ENCODE data around the gene NOM1. TPM values are rescaled to one million over a fixed set of nuclear protein-coding genes. Genes with fewer than 3 reads are reported as not detected.

NOM1 gene
- total and polyA plus RNA-seq, 2 experiments from 2014 or later = 9.0 to 9.7 TPM

- Histone ChIP-seq H3K4me2 (no peak overlapping the region), H4K20me1 (ENCODE audit: insufficient read depth, poor library complexity, severe bottlenecking) (no peaks in the 10 kb centered on the region), H3K79me2 (no peaks in the 10 kb centered on the region), H3K27ac (no peak overlapping the region), H3K9me3 (ENCODE audit: low read depth) (no peaks in the 10 kb centered on the region), H3K27me3 (no peaks in the 10 kb centered on the region), H3K9me2 (replicated peaks; ENCODE audit: insufficient read depth) (no peaks in the 10 kb centered on the region), H3K4me3 (no peak overlapping the region), H2AFZ (no peak overlapping the region), H3K4me1 (ENCODE audit: insufficient read depth) (no peaks in the 10 kb centered on the region), H3K36me3 (replicated peaks; ENCODE audit: insufficient read depth, low read depth) (no peaks in the 10 kb centered on the region)
- DNase-seq (ENCODE audit: low spot score) = no peak
- TF ChIP-seq EZH2 (IDR thresholded peaks at IDR 0.05; ENCODE audit: borderline replicate concordance) = no peak
- WGBS (ENCODE audit: low lambda C conversion rate, missing lambda C conversion rate) = 94% methylated on average over 12 of the region's 12 CpGs
Observed at GRCh38 chr7:156963472-156963871, 14.0 kb downstream of the NOM1 start.

GRCh38 chr7:156964971-156965370 is 15.5 kb downstream of the NOM1 start:
- no peak overlapping the region for H3K27ac ChIP-seq
- no peaks in the 10 kb centered on the region for H4K20me1 ChIP-seq (ENCODE audit: insufficient read depth, poor library complexity, severe bottlenecking)
- H3K4me2 ChIP-seq = no peak overlapping the region
- H2AFZ ChIP-seq = no peak overlapping the region
- no peaks in the 10 kb centered on the region for H3K27me3 ChIP-seq
- no peaks in the 10 kb centered on the region for H3K9me3 ChIP-seq (ENCODE audit: low read depth)
- H3K4me1 ChIP-seq (ENCODE audit: insufficient read depth) = no peaks in the 10 kb centered on the region
- no peaks in the 10 kb centered on the region for H3K79me2 ChIP-seq
- no peak for DNase-seq (ENCODE audit: low spot score)
- 97% methylated on average over 11 of the region's 11 CpGs for WGBS (ENCODE audit: low lambda C conversion rate, missing lambda C conversion rate)
- H3K4me3 ChIP-seq = no peak overlapping the region
- no peaks in the 10 kb centered on the region for H3K36me3 ChIP-seq (replicated peaks; ENCODE audit: insufficient read depth, low read depth)
- TF ChIP-seq EZH2phosphoT487 (IDR thresholded peaks at IDR 0.05; ENCODE audit: low read depth, severe bottlenecking, unreplicated experiment) (no peak), CTCF (IDR thresholded peaks at IDR 0.05; ENCODE audit: poor library complexity) (no peak), EZH2 (IDR thresholded peaks at IDR 0.05; ENCODE audit: borderline replicate concordance) (no peak)
- no peaks in the 10 kb centered on the region for H3K9me2 ChIP-seq (replicated peaks; ENCODE audit: insufficient read depth)

GRCh38 chr7:156966387-156966786 is 16.9 kb downstream of the NOM1 start:
- H3K27me3 ChIP-seq = no peaks in the 10 kb centered on the region
- H3K4me1 ChIP-seq (ENCODE audit: insufficient read depth) = no peaks in the 10 kb centered on the region
- no peaks in the 10 kb centered on the region for H3K36me3 ChIP-seq (replicated peaks; ENCODE audit: insufficient read depth, low read depth)
- no peak overlapping the region for H3K4me3 ChIP-seq
- no peaks in the 10 kb centered on the region for H3K79me2 ChIP-seq
- H4K20me1 ChIP-seq (ENCODE audit: insufficient read depth, poor library complexity, severe bottlenecking) = no peaks in the 10 kb centered on the region
- H3K27ac ChIP-seq = no peak overlapping the region
- TF ChIP-seq EZH2phosphoT487 (IDR thresholded peaks at IDR 0.05; ENCODE audit: low read depth, severe bottlenecking, unreplicated experiment) (no peak), CTCF (IDR thresholded peaks at IDR 0.05; ENCODE audit: poor library complexity) (no peak), EZH2 (IDR thresholded peaks at IDR 0.05; ENCODE audit: borderline replicate concordance) (no peak)
- no peak for DNase-seq (ENCODE audit: low spot score)
- H3K9me2 ChIP-seq (replicated peaks; ENCODE audit: insufficient read depth) = no peaks in the 10 kb centered on the region
- no peak overlapping the region for H3K4me2 ChIP-seq
- H2AFZ ChIP-seq = no peak overlapping the region
- WGBS (ENCODE audit: low lambda C conversion rate, missing lambda C conversion rate) = 96% methylated on average over 8 of the region's 8 CpGs
- no peaks in the 10 kb centered on the region for H3K9me3 ChIP-seq (ENCODE audit: low read depth)

GRCh38 chr7:156968183-156968582 is 18.7 kb downstream of the NOM1 start:
- Histone ChIP-seq H3K27me3 (no peaks in the 10 kb centered on the region), H3K36me3 (replicated peaks; ENCODE audit: insufficient read depth, low read depth) (no peaks in the 10 kb centered on the region), H4K20me1 (ENCODE audit: insufficient read depth, poor library complexity, severe bottlenecking) (no peaks in the 10 kb centered on the region), H3K27ac (no peak overlapping the region), H3K4me3 (no peak overlapping the region), H3K4me2 (no peak overlapping the region), H3K79me2 (no peaks in the 10 kb centered on the region), H3K9me3 (ENCODE audit: low read depth) (no peaks in the 10 kb centered on the region), H2AFZ (no peak overlapping the region), H3K4me1 (ENCODE audit: insufficient read depth) (no peaks in the 10 kb centered on the region), H3K9me2 (replicated peaks; ENCODE audit: insufficient read depth) (no peaks in the 10 kb centered on the region)
- TF ChIP-seq EZH2 (IDR thresholded peaks at IDR 0.05; ENCODE audit: borderline replicate concordance) = no peak
- 96% methylated on average over 27 of the region's 27 CpGs for WGBS (ENCODE audit: low lambda C conversion rate, missing lambda C conversion rate)
- no peak for DNase-seq (ENCODE audit: low spot score)

All from hepatocyte (in vitro differentiated cells).